GM18526 (cell line): Measurements from ENCODE around the gene LRMDA.

ENCODE experiments used
- POLR2A ChIP-seq: IDR thresholded peaks from 3 replicates; pipeline ENCODE4 v1.6.1; 2011; ENCODE audit not compliant: insufficient read length; ENCODE audit errors: extremely low read depth

Gene LRMDA

DNA sequence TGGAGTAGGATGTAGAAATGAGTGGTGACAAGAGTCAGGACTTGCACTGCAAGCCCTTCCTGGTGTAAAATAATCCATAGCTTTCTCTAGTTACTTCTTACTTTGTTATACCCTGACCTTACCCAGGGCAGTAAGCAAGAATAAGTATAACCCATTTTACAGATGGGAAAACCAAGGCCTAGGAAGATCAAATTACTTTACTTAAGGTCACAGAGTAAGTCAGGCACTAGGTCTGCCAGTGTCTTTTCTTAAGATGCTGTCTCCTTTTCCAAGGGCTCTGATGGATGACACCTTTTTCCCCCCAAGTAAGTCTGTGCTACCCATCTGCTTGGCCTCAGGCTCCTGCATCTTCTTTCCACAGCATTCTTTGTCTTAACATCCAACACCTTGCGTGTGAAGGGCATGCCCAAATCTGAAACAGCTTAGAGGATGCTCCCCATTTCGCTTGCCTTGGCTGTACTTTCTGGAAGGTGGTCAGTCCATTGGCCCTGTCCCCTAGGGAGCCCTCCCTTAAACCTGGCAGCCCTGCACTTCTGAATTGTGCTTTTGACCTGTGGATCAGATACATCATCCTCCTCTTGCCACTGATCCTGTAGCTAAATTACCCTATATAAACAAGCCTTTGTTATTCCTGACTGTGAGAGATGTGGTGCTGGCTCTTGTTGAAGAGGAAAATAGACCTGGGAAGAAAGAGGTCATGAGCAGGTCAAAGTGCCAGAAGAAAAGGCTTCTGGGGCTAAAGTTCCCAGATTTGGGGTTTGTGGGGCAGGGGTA lies 168.6 kb downstream of the LRMDA start:
- no peak for TF ChIP-seq POLR2A

DNA sequence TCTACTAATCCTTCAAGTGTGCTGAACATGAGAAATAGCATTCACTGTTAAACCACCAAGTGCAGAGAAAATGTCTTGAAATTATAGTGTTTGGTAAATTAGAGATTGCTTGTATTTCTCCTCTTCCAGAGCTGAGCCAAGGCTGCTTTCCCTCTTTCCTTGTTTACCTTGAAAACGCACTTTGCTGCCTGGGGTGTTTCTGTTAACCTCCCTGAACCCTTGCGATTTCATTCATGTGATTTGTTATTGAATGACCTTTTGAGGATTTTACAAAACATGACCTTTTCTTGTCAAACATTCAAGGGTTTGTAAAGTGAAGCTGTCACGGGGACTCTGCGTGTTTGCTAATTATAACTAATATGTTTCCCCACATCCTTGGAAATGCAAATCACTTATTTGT lies 169.4 kb downstream of the LRMDA start:
- no peak for TF ChIP-seq POLR2A

DNA sequence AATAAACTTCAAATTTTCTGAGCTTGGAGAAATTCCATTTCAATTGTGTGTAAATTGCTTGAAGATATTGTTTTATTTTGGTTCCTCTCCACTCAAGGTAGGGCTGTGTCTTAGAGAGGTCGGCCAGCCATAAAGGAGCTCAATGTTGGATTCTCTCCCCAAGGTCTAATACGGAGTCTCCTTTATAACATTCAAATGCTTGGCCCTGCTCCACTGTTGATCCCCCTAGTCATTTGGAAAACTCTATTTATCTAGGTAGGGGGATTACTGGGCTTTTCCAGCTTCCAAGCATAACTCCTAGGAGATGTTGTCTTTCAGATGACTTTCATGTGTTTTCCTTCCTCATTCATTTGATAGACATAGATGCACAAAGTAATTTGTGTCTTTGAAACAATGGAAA lies 170.9 kb downstream of the LRMDA start:
- no peak for TF ChIP-seq POLR2A

DNA sequence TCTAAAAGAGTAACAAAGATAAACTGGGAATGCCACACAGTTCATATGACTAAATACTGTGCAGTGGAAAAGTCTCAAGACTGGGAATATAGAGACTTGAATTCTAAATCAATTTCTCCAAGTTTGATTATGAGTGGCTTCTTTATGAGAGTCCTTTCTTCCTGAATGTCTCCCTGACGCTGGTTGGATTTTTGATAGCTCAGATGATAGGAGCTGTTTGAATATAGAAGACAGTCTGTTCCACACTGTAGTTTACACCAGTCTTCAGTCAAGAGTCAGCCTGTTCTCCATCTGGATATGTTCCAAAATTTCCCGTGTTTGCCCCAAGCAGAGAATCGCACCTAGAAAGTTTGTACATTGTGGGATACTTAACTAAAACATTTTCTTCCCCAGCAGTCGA lies 173.7 kb downstream of the LRMDA start:
- no peak for TF ChIP-seq POLR2A

DNA sequence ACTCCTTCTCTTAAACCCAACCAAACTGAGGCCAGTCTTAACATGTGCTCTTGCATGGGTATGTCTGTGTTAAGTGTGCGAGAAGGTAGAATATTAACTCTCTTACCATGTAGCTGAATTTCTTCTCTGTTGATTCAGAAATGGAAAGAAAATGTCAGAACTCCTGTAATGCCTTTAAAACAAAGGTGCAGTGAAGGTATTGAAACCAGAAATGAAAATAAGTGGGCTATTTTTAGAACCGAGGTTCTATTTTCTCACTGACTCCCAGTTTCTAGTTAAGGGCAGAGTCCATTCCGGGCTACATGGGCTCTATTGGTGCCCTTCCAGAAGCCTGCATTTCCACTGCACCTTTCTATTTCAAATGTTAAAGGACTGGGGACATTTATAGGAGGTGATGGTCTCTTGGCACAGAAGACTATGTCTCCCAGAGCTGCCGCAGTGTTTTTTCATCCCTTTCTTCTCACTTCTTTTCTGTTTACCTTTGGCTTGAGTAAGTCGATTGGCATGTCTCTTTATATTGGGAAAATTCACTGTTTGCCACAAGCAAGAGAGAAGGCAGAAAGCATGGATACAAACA lies 174.9 kb downstream of the LRMDA start:
- no peak for TF ChIP-seq POLR2A

DNA sequence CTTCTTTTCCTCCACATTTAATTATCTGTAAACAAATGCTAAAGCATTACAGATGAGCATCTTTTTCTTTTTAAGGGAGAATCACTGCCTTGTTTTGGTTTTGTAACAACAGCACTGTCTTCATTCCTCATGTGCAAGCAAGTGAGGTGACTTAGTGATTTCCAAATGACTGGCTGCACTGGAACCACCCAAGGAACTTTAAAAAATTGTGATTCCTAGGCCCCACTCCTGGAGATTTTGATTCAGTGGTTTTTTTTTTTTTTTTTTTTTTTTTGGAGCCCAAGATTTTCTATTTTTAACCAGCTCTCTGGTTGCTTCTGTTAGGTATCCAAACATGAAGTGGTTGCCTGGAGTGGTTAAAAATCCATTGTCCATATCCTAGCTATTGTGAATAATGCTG lies 176.2 kb downstream of the LRMDA start:
- TF ChIP-seq POLR2A = no peak

DNA sequence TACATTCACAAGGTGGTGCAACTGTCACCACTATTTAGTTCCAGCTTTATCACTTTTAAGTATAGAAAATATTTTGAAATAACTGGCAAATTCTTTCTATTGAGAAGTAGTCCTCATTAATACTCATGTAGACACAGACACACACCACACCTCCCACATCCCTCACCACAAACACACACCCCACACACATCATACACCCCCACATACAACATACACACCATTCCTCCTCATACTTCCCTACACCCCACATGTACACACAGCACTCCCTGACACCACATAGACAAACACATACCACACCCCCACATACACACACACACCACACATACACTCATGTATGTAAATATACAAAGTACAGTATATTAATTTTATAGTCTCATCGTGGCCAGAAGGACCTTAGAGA lies 178.8 kb downstream of the LRMDA start:
- no peak for TF ChIP-seq POLR2A

DNA sequence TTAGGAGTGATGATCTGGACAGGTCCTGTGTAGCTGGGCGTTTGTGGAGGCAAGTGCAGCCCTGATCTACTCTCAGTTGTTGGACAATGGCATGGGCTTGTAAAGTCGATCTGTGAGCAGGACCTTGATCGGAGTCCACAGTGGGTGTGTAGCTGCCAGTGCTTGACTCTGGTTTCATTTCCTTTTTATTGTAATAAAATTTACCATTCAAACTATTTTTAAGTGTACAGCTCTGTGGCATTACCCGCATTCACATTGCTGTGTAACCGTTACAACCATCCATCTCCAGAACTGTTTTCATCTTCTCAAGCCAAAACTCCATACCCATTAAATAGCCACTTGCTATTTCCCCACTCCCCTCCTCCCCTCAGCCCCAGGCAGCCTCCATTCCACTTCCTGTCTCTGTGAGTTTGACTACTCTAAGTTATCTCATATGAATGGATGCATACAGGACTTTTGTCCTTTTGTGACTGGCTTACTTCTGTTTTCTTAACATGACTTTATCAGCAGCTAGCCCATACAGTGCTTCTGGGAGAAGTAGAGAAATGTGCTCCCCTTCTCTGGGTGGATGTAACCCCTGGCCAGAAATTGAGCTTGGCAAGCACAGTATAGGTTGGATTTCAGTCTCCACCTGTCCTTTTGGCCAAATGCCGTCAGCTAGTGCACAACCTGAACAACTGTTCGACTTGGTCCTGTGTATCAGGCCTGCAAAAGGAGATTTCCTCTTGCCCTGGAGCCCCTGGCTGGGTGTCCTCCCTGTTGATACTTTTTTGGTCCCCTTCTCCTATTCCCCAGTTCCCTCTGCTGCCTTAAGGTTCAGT lies 180.0 kb downstream of the LRMDA start:
- TF ChIP-seq POLR2A = no peak

DNA sequence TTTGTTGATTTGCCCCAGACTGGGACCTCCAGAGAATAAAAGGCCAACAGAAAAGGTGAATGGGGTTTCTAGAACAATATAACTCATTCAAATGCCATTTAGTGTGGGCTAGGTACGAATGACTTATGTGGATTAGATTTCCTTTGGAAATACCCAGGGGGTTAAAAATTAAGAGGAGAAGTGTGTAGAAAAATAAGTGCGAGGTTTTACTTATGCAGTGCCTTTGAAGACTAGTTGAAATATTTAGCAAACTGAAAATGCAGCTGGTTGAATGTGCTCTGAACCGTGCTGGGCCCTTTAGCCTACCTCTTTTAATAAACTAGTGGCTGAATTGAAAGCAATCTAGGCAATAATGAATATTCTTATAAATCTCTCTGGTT lies 180.6 kb downstream of the LRMDA start:
- no peak for TF ChIP-seq POLR2A

DNA sequence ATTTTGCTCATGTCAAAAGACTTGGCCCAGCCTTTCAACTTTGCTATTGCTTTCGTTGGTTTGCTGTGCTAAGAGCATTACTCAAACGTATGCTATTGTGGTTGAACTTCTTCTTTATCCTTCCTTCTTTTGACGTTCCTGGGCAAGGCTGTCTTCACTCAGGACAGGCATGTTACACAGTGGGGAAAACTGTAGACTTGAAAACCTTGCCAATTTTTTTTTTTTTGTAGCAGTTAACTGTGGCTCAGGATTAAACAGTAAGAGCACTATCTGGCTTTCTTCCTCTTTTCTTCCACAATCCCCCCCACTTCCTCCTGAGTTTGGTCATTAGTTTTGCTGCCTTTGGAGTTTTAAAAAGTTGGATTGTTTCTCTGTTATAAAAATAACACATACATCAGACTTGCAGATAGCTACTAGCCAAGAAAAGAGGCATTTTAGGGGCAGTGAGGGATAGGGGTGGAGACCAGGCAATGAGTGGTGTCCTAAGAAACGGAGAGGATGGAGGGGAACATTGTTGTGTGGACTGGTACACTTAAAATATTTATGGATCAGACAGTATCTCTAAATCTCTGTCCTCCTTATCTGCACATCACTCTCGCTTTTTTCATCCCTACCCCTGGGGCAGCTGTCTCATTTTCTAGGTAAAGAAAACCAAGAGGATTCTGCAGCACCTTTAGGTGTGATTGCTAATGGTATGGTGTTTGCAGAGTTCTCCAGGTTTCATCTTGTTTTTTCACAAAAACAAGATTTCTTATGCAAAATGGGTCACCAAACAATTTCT lies 181.7 kb downstream of the LRMDA start:
- TF ChIP-seq POLR2A = no peak

DNA sequence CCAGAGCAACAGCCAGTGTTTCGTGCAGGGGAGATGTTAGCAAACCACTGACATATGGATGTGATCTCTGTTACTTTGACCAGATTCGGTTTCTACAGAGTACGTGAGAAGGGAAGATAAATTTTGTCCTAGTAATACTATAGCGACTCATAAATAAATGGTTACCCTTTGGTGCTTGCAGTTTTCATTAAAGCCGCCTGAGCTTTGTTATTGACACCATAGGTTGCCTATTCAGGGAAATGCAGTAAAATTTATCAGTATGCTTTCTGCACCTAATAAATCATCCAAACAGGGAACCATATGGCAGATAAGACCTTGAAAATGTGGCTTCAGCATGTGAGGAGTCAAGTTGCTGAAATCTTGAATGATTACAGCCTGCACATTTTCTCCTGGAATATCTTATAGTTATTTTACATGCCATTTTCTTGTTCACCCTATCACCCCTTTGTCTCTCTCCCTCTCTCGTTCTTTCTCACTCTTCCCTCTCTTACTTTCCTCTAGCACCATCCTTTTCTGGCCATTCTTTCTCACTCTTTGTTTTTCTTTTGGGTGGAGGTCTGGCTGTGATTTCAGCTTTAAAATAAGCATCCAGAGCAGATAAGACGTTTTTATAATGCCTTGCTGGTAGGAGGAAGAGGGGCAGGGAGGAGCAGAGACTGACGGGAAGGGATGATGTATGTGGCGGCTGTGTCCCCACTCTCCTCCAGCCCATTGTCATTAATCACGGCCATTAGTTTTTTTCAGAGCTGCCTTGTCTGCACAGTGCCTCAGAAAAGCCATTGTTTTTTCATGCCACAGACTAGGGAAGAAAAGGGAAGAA lies 182.5 kb downstream of the LRMDA start:
- no peak for TF ChIP-seq POLR2A

DNA sequence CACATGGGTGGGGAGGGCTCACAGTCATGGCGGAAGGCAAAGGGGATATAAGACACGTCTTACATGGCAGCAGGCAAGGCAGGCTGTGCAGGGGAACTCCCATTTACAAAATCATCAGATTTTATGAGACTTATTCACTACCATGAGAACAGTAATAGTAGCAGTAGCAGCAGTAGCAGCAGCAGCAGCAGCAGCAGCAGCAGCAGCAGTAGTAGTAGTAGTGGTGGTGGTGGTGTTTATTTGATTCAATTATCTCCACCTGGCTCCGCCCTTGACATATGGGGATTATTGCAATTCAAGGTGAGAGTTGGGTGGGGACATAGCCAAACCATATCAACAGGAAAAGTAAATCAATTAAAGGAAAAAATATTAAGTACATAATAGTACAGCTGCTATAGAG lies 184.7 kb downstream of the LRMDA start:
- no peak for TF ChIP-seq POLR2A

DNA sequence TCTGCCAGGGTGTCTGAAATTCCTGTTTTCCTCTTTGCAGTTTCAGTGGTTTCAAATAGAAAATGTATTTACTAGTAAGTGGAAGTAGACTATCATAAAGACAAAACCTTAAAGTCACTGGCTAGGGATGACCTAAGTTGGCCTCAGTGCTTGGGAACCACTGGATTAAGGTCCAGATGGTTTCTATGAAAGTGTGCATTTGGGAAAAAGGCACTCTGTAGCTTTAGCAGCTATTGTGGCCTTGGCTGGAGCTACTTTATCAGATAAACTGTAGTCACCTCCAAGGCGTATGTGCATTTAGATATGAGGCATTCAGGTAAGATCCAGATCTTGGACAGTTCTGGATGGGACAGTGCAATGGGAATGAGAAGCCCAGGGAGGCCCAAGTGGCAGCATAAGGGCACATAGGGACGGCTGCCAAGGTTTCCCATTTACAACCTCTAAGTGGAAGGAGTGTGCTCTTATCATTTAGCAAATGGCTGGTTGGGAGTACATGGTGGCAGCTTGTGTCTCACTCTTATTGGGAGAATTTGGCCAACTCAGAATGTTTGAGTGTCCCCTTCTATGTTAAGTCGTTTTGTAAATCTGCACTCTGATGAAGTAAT lies 185.6 kb downstream of the LRMDA start:
- no peak for TF ChIP-seq POLR2A

DNA sequence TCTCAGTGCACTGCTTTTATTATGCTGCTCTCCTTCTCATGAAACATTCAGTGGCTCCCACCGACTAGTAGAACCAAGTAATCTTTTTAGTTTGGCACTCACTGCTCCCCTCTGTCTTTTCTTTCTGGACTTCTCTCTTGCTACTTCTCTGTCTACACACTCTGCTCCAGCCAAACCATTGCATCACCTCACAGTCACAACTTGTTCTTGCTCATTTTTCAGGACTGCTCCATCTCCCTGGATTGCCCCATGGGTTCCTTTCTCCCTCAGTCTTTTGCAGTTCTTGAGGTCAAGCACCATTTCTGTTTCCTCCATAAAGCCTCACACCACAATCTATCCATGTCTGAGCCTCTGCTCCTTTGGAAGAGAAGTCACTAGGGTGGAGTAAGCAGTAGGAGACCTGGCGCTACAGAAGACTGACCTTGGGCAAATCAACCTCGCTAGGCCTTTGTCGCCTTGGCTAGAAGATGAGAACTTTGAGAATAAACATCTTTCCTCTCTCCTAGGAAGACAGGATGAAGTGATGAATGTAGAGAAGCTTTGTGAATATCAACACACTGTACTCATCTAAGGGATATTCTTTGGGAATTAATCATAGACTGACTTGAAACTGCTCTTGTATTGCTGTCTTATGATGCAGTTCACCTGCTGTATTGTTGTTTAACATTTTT lies 186.2 kb downstream of the LRMDA start:
- no peak for TF ChIP-seq POLR2A
